HG02588 (cell line): ENCODE data around the gene ITGB4.

Experiments used
- ATAC-seq: cut with Tn5 transposase; IDR thresholded peaks from one replicate; pipeline ENCODE4 v1.9.1; 2021; ENCODE audit warnings: mild to moderate bottlenecking, moderate library complexity; ENCODE audit not compliant: unreplicated experiment

ITGB4 gene

GRCh38 chr17:75695830-75696271, 25.4 kb upstream of the ITGB4 start:
- no peak for ATAC-seq

- ATAC-seq = no peak
These were observed 23.5 kb upstream of the ITGB4 start for GRCh38 chr17:75697651-75698291.

GRCh38 chr17:75698659-75699058, 22.6 kb upstream of the ITGB4 start:
- no peak for ATAC-seq

GRCh38 chr17:75701288-75701687, 20.0 kb upstream of the ITGB4 start:
- ATAC-seq = no peak

- no peak for ATAC-seq
These were observed 18.1 kb upstream of the ITGB4 start for GRCh38 chr17:75703191-75703590.

- no peak for ATAC-seq
These were observed 17.7 kb upstream of the ITGB4 start for GRCh38 chr17:75703591-75703990.

- no peak for ATAC-seq
These were observed 16.0 kb upstream of the ITGB4 start for GRCh38 chr17:75704963-75705875.

- no peak for ATAC-seq
These were observed 15.1 kb upstream of the ITGB4 start for GRCh38 chr17:75706042-75706728.

GRCh38 chr17:75707079-75707571, 14.1 kb upstream of the ITGB4 start:
- no peak for ATAC-seq

- ATAC-seq = no peak
These were observed 8.8 kb upstream of the ITGB4 start for GRCh38 chr17:75712446-75712845.

- ATAC-seq = no peak
These were observed 1.5 kb upstream of the ITGB4 start for GRCh38 chr17:75719732-75720131.

GRCh38 chr17:75721463-75722011, 278 bp downstream of the ITGB4 start:
- ATAC-seq = no peak

- no peak for ATAC-seq
These were observed 817 bp downstream of the ITGB4 start for GRCh38 chr17:75722076-75722475.

- no peak for ATAC-seq
These were observed 1.4 kb downstream of the ITGB4 start for GRCh38 chr17:75722542-75723095.

GRCh38 chr17:75723171-75723930, 2.1 kb downstream of the ITGB4 start:
- ATAC-seq = no peak

GRCh38 chr17:75724016-75725003, 3.1 kb downstream of the ITGB4 start:
- ATAC-seq = no peak

GRCh38 chr17:75725504-75725903, 4.2 kb downstream of the ITGB4 start:
- no peak for ATAC-seq

- no peak for ATAC-seq
These were observed 6.1 kb downstream of the ITGB4 start for GRCh38 chr17:75727391-75727790.

- ATAC-seq = no peak
These were observed 8.1 kb downstream of the ITGB4 start for GRCh38 chr17:75729351-75729750.
